Stimulated activated CD4-positive, alpha-beta T cell treated with anti-CD3 and anti-CD28 coated beads, Interleukin-4, amount 100 ng/mL, for 4 hours (primary cell): ENCODE results near the gene CUX1.

Experiments
- DNase-seq, 2 experiments: peaks; one replicate each; pipeline ENCODE4 v3.0.0-alpha.2; 2020

CUX1 gene

DNA sequence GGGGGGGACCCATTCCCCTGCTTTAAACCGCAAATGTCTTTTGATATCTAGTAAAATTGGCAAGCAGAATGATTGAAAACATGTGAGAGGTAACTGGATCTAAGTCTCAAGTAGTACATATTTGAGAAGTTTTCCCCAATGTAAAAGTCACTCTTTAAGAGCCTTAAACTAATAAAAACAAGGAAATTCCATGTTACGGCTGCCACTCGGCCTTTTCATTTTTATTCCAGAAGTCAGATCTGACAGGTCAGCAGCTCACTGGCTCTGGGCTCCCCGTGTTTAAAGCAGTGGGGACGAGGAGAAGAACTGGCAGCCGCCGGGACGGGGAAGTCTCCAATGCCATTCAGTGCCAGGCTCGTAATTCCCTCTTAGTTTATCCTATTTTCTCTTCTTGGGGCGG lies 80.7 kb downstream of the CUX1 start:
- no peak for DNase-seq

DNA sequence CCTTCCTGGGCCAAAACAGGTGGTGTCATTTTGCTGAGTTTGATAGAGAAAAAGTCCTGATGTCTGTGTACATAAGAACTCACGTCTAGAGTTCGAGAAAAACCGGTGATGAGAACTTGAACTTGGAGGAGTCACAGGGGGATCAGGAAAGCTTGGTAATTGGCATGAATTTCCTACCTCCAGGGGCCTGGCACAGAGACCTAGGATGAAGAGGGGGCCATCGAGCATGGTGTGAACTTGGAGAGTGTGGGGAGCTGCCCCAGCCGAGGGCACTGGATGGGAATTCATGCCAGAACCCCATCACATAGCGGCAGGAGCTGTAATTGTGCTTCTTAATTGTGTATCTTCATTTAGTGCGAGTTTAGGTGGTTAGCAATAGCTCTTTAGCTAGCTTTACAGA lies 82.2 kb downstream of the CUX1 start:
- no peak for DNase-seq

DNA sequence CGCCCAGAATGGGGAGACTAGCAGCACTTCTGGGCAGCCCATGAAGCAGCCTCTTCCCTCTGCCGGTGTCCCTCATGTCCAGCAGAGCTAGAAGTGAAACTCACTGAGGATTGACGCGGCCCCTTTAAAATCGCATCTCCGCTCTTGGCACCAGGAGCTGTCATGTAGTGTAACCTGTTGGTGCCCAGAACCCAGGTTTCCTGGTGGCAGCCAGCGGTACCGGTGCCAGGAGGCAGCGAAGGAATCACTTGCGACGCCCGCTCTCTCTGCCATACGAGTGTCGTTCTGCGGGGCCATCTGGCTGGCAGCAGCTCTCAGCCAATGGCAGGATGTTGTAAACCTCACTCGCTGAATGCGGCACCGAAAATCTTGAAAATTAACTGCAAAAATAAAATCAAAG lies 82.7 kb downstream of the CUX1 start:
- DNase-seq: no peak

DNA sequence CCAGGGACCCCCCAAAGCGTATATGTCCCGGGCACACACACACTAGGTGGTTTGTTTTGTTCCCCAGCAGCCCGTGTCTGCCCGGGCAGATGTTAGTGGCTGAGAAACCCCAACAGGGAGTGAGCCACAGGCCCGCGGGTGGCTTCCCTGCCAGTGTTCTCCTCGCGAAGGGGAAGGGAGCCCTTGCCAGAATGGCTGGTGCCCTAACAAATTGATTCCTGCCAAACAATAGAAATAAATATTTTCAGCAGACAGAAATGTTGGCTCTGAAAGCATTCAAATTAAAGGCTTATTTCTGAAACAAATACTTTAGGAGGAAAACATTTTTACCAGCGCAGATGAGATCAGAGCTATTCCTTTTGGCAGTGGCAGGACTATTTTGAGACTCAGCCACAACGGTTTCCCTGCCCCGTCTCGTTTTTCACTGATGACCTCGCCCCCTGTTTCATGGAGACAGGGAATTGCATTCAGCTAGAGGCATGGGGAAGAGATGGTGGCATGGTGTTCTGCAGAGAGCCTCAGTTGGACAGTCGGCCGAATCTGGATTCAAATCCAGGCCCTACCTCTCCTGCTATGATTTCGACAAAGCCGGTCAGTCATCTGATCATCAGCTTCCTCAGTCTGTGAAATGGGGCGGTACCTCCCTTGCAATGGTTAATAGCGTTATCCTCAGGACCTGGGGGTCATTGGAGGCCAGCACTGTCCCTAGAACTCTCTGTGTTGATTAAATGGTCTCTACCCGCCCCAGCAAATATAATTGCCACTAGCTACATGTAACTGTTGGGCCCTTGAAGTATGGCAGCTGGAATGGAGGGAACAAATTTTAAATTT lies 84.5 kb downstream of the CUX1 start:
- DNase-seq: no peak

GRCh38 chr7:101902680-101903514 lies 85.5 kb downstream of the CUX1 start:
- no peak for DNase-seq

GRCh38 chr7:101903515-101903868 lies 86.1 kb downstream of the CUX1 start:
- no peak for DNase-seq

GRCh38 chr7:101904019-101904418 lies 86.6 kb downstream of the CUX1 start:
- no peak for DNase-seq

GRCh38 chr7:101905203-101905865 lies 87.9 kb downstream of the CUX1 start:
- no peak for DNase-seq

GRCh38 chr7:101906291-101907240 lies 89.1 kb downstream of the CUX1 start:
- no peak for DNase-seq

- DNase-seq: no peak
Measured at GRCh38 chr7:101910991-101911799, 93.8 kb downstream of the CUX1 start.

DNA sequence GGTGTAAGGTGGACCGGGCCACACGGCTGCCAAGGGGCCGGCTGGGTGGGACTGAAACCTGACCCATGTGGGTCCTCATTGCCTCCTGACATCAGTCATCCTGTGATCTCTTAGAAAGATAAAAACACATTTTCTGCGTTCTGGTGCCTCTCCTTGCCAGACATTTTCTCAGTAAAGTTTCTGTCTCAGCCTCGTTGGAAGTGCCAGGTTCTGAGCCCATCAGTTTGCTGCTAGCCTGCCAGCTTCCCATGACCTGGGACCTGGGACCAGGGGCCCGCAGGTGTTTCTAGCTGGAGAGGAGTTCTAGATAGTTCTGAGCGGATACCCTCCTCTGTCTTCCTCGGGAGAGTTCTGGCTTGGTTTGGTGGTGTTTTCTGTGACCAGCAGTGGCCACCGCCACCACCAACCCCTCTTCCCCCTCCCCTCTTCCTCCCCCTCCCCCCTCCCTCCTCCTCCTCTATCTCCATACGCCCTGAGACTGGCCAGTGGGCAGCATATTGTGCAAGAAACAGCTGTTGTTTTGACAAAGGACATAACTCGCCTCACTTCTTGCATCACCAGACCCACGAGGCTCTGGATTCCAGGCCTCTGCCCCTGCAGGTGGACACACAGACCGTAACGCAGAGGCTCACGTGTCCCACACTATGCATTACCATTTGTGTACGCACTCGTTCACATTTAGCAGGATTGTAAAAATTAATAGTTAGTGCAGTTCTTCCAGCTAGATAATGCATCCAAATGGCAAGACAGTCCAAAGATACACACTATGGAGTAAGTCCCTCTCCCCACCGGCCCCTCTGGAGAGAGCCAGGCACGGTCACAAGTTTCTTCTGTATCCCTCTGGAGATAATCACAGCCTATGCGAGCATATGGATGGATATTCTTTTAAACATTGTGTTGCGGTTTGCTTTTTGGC lies 94.6 kb downstream of the CUX1 start:
- no peak for DNase-seq

DNA sequence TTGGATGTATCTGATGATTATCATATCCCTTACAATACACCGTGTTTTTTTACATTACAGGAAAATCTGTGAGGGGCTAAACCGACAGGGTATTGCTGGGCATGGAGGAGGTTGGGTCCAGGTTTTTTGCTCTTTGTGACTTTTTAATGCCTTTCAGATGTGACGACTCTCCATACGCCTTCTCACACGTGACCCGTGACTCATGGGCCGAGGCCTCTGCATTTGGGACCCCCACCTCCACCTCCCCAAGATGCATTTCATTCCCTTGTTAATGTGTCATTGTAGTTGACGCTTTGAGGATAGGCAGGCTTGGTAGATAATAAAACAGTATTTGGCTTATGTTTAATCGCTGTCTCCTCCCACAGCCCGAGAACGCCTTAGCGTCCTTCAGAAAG lies 95.3 kb downstream of the CUX1 start:
- DNase-seq: no peak

DNA sequence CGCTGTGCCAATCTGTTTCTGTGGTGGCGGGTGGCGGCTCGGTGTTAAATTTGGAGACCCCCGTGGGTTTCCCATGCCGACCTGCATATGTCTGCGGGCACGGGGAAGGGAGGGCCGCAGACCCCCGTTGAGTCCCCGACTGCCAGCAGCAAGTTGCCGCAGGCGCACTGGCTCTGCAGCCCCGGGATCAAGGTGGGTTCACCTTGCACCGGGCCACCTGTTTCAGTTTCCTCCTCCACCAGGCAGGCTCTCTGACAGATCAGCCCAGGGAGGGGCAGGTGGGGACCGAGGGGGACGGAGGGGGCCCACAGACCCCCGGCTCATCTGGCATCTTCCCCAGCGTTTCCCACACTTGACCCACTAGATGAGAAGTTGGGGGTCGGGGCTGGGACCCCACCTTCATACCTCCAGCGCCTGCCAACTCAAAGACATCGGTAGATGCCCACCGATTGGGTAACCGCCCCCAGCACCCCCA lies 95.9 kb downstream of the CUX1 start:
- DNase-seq: no peak

DNA sequence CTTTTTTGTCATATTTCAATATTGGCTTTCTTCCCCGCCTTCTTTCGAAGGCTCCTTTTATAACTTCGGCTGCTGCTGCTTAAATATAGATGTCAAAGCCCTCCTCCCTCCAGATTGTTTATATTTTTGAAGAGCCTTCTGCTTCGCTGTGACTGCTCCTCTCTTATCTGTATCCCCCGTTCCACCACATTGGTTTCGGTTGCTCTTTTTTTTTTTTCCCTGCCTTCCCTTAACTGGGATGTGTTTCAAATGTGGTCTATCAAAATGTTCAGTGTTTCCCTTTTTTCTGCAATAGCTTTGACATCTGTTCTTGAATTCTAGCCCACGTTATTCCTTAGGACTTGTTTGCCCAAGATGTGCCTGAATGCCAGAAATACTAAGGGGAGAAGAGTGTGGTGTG lies 96.4 kb downstream of the CUX1 start:
- DNase-seq: no peak

- no peak for DNase-seq
Measured at GRCh38 chr7:101915000-101915399, 97.6 kb downstream of the CUX1 start.

DNA sequence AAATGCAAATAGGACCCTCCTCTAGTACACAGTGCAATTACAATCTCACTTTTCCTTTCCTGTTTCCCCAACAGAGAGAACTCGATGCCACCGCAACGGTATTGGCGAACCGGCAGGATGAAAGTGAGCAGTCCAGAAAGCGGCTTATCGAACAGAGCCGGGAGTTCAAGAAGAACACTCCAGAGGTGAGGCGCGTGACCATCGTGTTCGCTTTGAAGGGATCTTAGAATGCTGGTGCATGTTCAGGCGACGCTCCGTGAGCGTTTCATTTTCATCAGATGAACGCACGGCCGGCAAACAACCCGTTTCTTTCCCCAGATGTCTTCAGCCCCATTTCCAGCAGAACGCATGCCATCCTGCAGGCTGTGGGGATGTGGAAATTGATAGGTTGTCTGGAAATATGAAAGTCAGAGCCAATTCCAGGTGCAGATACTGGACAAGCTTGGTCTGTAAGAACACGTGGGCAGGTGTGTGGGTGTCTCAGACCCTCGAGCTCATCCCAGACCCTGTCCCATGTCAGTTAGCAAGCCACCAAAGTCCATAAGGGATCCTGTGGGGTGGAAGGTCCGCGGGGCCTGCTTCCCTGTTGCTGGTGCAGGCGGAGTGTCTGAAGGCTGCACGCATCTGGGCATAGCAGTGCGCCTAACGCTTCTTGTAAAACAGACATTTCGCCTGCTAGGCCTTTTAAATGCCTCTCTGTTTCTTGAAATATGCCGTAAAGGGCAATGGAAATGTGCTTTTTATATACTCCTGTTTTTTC lies 98.8 kb downstream of the CUX1 start:
- no peak for DNase-seq

DNA sequence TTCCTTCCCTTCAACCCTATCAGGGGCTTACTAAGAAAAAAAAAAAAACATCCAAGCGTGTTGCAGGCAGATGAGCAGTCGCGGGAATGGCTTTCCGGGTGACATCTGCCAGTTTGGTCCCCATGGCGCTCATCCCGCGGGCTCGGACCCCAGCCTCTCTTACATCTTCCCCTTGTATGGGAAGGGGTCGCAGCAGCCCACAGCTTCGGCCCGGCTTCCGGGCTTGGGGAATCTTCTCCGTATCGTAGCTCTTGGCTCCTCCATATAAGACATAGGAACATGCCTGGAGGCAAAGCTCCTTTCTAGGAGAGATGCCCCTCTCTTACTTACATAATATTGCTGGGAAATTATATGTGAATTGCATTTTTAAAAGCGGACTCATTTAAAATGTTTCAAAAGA lies 99.5 kb downstream of the CUX1 start:
- DNase-seq: no peak

DNA sequence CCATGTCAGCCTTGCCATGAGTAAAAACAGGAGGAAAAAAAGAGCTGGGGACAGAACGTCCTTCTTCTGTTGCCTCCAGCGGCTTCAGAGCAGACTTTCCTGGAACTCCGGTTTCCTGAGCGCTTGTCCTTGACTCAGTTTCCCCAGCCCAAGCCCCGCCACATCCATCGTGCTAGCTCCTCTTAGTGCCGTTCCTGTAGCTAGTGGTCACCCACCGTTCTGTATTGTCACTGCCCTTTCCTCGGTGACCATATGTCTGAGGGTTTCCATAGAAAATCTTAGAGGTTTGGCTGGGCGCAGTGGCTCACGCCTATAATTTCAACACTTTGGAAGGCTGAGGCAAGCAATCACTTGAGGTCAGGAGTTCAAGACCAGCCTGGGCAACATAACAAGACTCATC lies 100.1 kb downstream of the CUX1 start:
- DNase-seq: no peak

DNA sequence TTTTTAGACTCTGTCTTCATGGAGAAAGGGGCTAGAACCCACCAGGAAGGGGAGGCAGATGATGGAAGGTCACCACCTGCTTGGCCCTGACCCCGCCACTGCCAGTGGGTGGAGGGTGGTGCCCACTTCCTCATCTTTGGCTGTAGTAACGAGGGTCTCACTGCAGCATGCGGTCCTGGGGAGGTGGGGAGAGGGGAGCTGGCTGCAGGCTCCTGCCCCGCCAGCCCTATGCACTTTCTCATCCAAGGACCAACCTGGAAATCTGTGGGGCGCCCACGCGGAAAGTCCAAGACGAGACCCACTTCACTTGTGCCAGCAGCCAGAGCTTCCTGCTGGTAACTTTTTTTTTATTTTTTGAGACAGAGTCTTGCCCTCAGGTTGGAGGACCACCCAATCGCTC lies 101.0 kb downstream of the CUX1 start:
- no peak for DNase-seq
